GM12878 (cell line): ENCODE measurements around the gene KRTAP10-3. TPM values are rescaled to one million over a fixed set of nuclear protein-coding genes. Genes with fewer than 3 reads are reported as not detected.

Source experiments
- ATAC-seq: fragments of 200-7000 bp; cut with Tn5 transposase; 3 replicates; pipeline ENCODE4 v1.9.1; 2020; ENCODE audit warnings: mild to moderate bottlenecking, moderate library complexity
- BruUV-seq: library from RNA; stranded (reverse); fragments of 400-500 nt; replicated peaks from 2 replicates; lab custom pipeline; 2021; lab: Mats Ljungman, UMichigan
- CTCF ChIA-PET: fragments of 300-600 bp; sonication (Branson Sonifier 250); formaldehyde crosslinking; extraction: SDS; loops from one replicate; lab custom pipeline; 2021; ENCODE audit warnings: inconsistent platforms; lab: Yijun Ruan, JAX
- POLR2A ChIA-PET: fragments of 350-600 bp; formaldehyde crosslinking; extraction: SDS; loops from one replicate; lab custom pipeline; 2021; ENCODE audit warnings: inconsistent platforms; lab: Charles Lee
- RAD21 ChIA-PET: fragments of 300-600 bp; sonication (Branson Sonifier 250); formaldehyde crosslinking; loops from one replicate; lab custom pipeline; 2023; ENCODE audit warnings: antibody characterized with exemption; ENCODE audit not compliant: unreplicated experiment; lab: Charles Lee
- SMC1A ChIA-PET: fragments of 300-600 bp; sonication (Branson Sonifier 250); formaldehyde crosslinking; loops from one replicate; lab custom pipeline; 2023; ENCODE audit not compliant: unreplicated experiment, uncharacterized antibody; lab: Charles Lee
- DNase-seq: peaks from one replicate; pipeline ENCODE4 v3.0.0-alpha.2; 2011; ENCODE audit warnings: low read depth, low spot score
- FAIRE-seq: peaks from 3 replicates; lab custom pipeline; 2011; peaks lifted over from hg19 to GRCh38; lab: Jason Lieb, UNC
- H2AFZ ChIP-seq: 2 replicates; pipeline ENCODE4 v1.6.0; 2011; ENCODE audit warnings: low read depth, low read length, control low read depth; ENCODE audit not compliant: control insufficient read depth
- H3K27ac ChIP-seq: 2 replicates; pipeline ENCODE4 v1.5.1; 2011; ENCODE audit warnings: control low read depth; ENCODE audit not compliant: control insufficient read depth, insufficient read depth
- H3K27me3 ChIP-seq, 2 experiments: replicated peaks in 1 of 2; 2 replicates each; pipeline versions ENCODE4 v1.6.0 to v1.6.1; 2011; ENCODE audit warnings: low read length in 1 of 2; ENCODE audit not compliant: control insufficient read depth in 2 of 2, insufficient read depth in 2 of 2
- H3K36me3 ChIP-seq, 2 experiments: 2 replicates each; pipeline ENCODE4 v1.5.1; 2011; ENCODE audit warnings: low read length in 1 of 2; ENCODE audit not compliant: control insufficient read depth in 2 of 2, insufficient read depth in 2 of 2
- H3K4me1 ChIP-seq: 2 replicates; pipeline ENCODE4 v1.6.1; 2011; ENCODE audit warnings: mild to moderate bottlenecking, low read length, moderate library complexity, mixed read lengths; ENCODE audit not compliant: control insufficient read depth, insufficient read depth
- H3K4me2 ChIP-seq: 2 replicates; pipeline ENCODE4 v1.6.0; 2011; ENCODE audit warnings: control low read depth; ENCODE audit not compliant: control insufficient read depth, insufficient read depth
- H3K4me3 ChIP-seq: fragments of 200-600 bp; sonication (generic); 2 replicates; pipeline ENCODE4 v1.5.1; 2016
- H3K79me2 ChIP-seq: 2 replicates; pipeline ENCODE4 v1.6.0; 2011; ENCODE audit warnings: low read length; ENCODE audit not compliant: control insufficient read depth, insufficient read depth
- H3K9ac ChIP-seq: 2 replicates; pipeline ENCODE4 v1.8.0; 2011; ENCODE audit warnings: low read length, control low read depth, mixed read lengths; ENCODE audit not compliant: control insufficient read depth, insufficient read depth
- H3K9me3 ChIP-seq: replicated peaks from 3 replicates; pipeline ENCODE4 v1.5.1; 2011; ENCODE audit warnings: mild to moderate bottlenecking, low read length; ENCODE audit not compliant: control insufficient read depth, insufficient read depth
- H4K20me1 ChIP-seq: 2 replicates; pipeline ENCODE4 v1.6.0; 2011; ENCODE audit not compliant: control insufficient read depth, insufficient read depth
- BCL3 ChIP-seq: IDR thresholded peaks from 2 replicates; pipeline ENCODE4 v1.6.1; 2011; ENCODE audit warnings: borderline replicate concordance, low read depth, mild to moderate bottlenecking, moderate library complexity, low read length; ENCODE audit not compliant: insufficient read depth, poor library complexity, severe bottlenecking
- BMI1 ChIP-seq: fragments of 450-650 bp; IDR thresholded peaks from 2 replicates; pipeline ENCODE4 v1.6.1; 2016; ENCODE audit warnings: mild to moderate bottlenecking, moderate library complexity, borderline replicate concordance
- CBFB ChIP-seq: IDR thresholded peaks from 2 replicates; pipeline ENCODE4 v1.6.1; 2016; ENCODE audit warnings: antibody characterized with exemption, low read depth
- CTCF ChIP-seq, 3 experiments: IDR thresholded peaks in 2 of 3; conservative IDR thresholded peaks in 1 of 3; 2 replicates each; pipeline ENCODE4 v1.5.1; 2011; ENCODE audit warnings: low read depth in 3 of 3, low read length in 3 of 3, mild to moderate bottlenecking in 3 of 3, control low read depth in 2 of 3, moderate library complexity in 2 of 3, inconsistent platforms in 1 of 3, mixed read lengths in 1 of 3; ENCODE audit not compliant: control insufficient read depth in 2 of 3, insufficient read depth in 1 of 3; ENCODE audit errors: extremely low read depth in 1 of 3
- E2F8 ChIP-seq: fragments of 450-650 bp; IDR thresholded peaks from 2 replicates; pipeline ENCODE4 v1.6.1; 2018; ENCODE audit warnings: mild to moderate bottlenecking, low read depth, moderate library complexity; ENCODE audit not compliant: partially characterized antibody
- EGR1 ChIP-seq, 2 experiments: IDR thresholded peaks; 1 replicate in 1 of 2; 2 replicates in 1 of 2; pipeline ENCODE4 v1.6.1; 2011 to 2012; ENCODE audit warnings: low read depth in 2 of 2, low read length in 2 of 2, borderline replicate concordance in 1 of 2, mild to moderate bottlenecking in 1 of 2, moderate library complexity in 1 of 2
- EP300 ChIP-seq, 2 experiments: fragments of 150-350 bp in 1 of 2; IDR thresholded peaks; 2 replicates each; pipeline ENCODE4 v1.6.1; 2011 to 2012; ENCODE audit warnings: low read depth in 2 of 2, low read length in 2 of 2, borderline replicate concordance in 1 of 2, improper control_type of control experiment in 1 of 2, inconsistent platforms in 1 of 2; ENCODE audit not compliant: control insufficient read depth in 1 of 2
- EZH2 ChIP-seq: IDR thresholded peaks from 2 replicates; pipeline ENCODE4 v1.6.1; 2012; ENCODE audit warnings: low read depth, mild to moderate bottlenecking, control low read depth, inconsistent platforms, low read length, borderline replicate concordance; ENCODE audit not compliant: control insufficient read depth
- FOXK2 ChIP-seq: fragments of 450-650 bp; IDR thresholded peaks from 2 replicates; pipeline ENCODE4 v1.6.1; 2017; ENCODE audit warnings: mild to moderate bottlenecking, moderate library complexity
- IKZF1 ChIP-seq: fragments of 450-650 bp; conservative IDR thresholded peaks from 2 replicates; pipeline ENCODE4 v1.6.1; 2017; ENCODE audit warnings: antibody characterized with exemption, mild to moderate bottlenecking
- IRF3 ChIP-seq: fragments of 450-650 bp; IDR thresholded peaks from 2 replicates; pipeline ENCODE4 v1.6.1; 2014; ENCODE audit warnings: mild to moderate bottlenecking
- MTA2 ChIP-seq: fragments of 450-650 bp; IDR thresholded peaks from 2 replicates; pipeline ENCODE4 v1.6.1; 2016; ENCODE audit warnings: low read depth, mild to moderate bottlenecking, moderate library complexity
- NRF1 ChIP-seq: conservative IDR thresholded peaks from 2 replicates; pipeline ENCODE4 v1.6.1; 2011; ENCODE audit warnings: mild to moderate bottlenecking, low read depth, low read length, improper control_type of control experiment
- PAX8 ChIP-seq: fragments of 450-650 bp; IDR thresholded peaks from 2 replicates; pipeline ENCODE4 v1.6.1; 2017; ENCODE audit warnings: mild to moderate bottlenecking, moderate library complexity
- RAD51 ChIP-seq: fragments of 450-650 bp; IDR thresholded peaks from 2 replicates; pipeline ENCODE4 v1.6.1; 2016; ENCODE audit warnings: moderate library complexity, mild to moderate bottlenecking, inconsistent platforms
- RCOR1 ChIP-seq: conservative IDR thresholded peaks from 2 replicates; pipeline ENCODE4 v1.6.1; 2012; ENCODE audit warnings: low read depth, low read length, improper control_type of control experiment
- STAT1 ChIP-seq: fragments of 450-650 bp; conservative IDR thresholded peaks from 2 replicates; pipeline ENCODE4 v1.6.1; 2014; ENCODE audit warnings: antibody characterized with exemption, mild to moderate bottlenecking
- TCF12 ChIP-seq: IDR thresholded peaks from 2 replicates; pipeline ENCODE4 v1.6.1; 2011; ENCODE audit warnings: low read depth, mild to moderate bottlenecking, low read length
- ZNF24 ChIP-seq: fragments of 450-650 bp; IDR thresholded peaks from 2 replicates; pipeline ENCODE4 v1.6.1; 2017; ENCODE audit warnings: antibody characterized with exemption, mild to moderate bottlenecking
- WGBS: methylation state at CpG from one replicate; pipeline ENCODE4 v1.1.6; 2016; ENCODE audit warnings: low lambda C conversion rate; ENCODE audit not compliant: insufficient replicate concordance, insufficient coverage; ENCODE audit errors: missing lambda C conversion rate; 5-methylcytosine and 5-hydroxymethylcytosine counted together
- in situ Hi-C: fragments of 300-500 bp; cut with MboI; formaldehyde crosslinking; loops from 9 replicates; pipeline ENCODE4 v1.14.3; 2018; ENCODE audit warnings: mixed read lengths
- intact Hi-C: fragments of 100-400 bp; cut with micrococcal nuclease; formaldehyde crosslinking; loops from one replicate; pipeline ENCODE4 v1.14.2; 2022; ENCODE audit not compliant: unreplicated experiment
- polyA plus RNA-seq, 11 experiments: library from polyadenylated mRNA; depleted of rRNA in 4 of 11; unstranded in 6 of 11; stranded (reverse) in 5 of 11; fragments of >200 nt; fragmentation: Nextera tagmentation in 4 of 11; fragmentation: Illumina TruSeq in 1 of 11; extraction: Ambion mirVana in 4 of 11; extraction: Trizol in 1 of 11; gene quantifications; 1 replicate in 1 of 11; 2 replicates in 10 of 11; pipeline versions ENCODE4 v1.2.1 to v1.2.3, GENCODE V29; 2011 to 2016; ENCODE audit warnings: inconsistent platforms in 2 of 11, missing spikeins in 2 of 11, low read depth in 1 of 11
- total RNA-seq, 4 experiments: library from RNA; depleted of rRNA in 3 of 4; stranded (reverse); fragments of >200 nt in 3 of 4; fragmentation: Illumina TruSeq in 1 of 4; extraction: Trizol in 1 of 4; gene quantifications; 2 replicates each; pipeline versions ENCODE4 v1.2.1 to v1.2.3, GENCODE V29; 2013 to 2021

The KRTAP10-3 gene
- total and polyA plus RNA-seq, 10 of the 15 experiments (the other 5 are each of a cell fraction or from before 2014, with no cell fraction given): not detected

GRCh38 chr21:44542716-44543115 is 15.9 kb downstream of the KRTAP10-3 start:
- H3K9me3 ChIP-seq: no peaks in the 10 kb centered on the region; the same call in 2 of the 3 replicates
- H3K9ac ChIP-seq: no peak overlapping the region
- no peaks in the 10 kb centered on the region for H3K27me3 ChIP-seq
- WGBS: 0% methylated on average over 1 of the region's 1 CpG
- H3K4me3 ChIP-seq: no peak overlapping the region
- ChIA-PET CTCF (no interaction called here), RAD21 (no interaction called here), POLR2A (no interaction called here), SMC1A (no interaction called here)
- no peaks in the 10 kb centered on the region for H3K36me3 ChIP-seq
- no peak overlapping the region for H3K27ac ChIP-seq
- H3K79me2 ChIP-seq: no peaks in the 10 kb centered on the region
- BruUV-seq: no TSS peak
- intact Hi-C loops: no loop called here
- no peak overlapping the region for H2AFZ ChIP-seq
- ATAC-seq (no peak), FAIRE-seq (no peak), DNase-seq (no peak)
- no peak overlapping the region for H3K4me2 ChIP-seq
- H4K20me1 ChIP-seq: no peaks in the 10 kb centered on the region
- TF ChIP-seq CTCF (IDR thresholded peaks at IDR 0.05 in 2 of 3, conservative IDR thresholded peaks at IDR 0.05 in 1 of 3; ENCODE audit: control insufficient read depth in 2 of 3, extremely low read depth in 1 of 3, insufficient read depth in 1 of 3, low read depth in 3 of 3, low read length in 3 of 3) (no peak), EZH2 (no peak), RAD51 (no peak), STAT1 (no peak), FOXK2 (no peak), E2F8 (no peak), ZNF24 (no peak), IKZF1 (no peak), EP300 (IDR thresholded peaks at IDR 0.05; ENCODE audit: borderline replicate concordance in 1 of 2, control insufficient read depth in 1 of 2, low read depth in 2 of 2, low read length in 2 of 2) (no peak), RCOR1 (no peak), EGR1 (IDR thresholded peaks at IDR 0.05; ENCODE audit: borderline replicate concordance in 1 of 2, low read depth in 2 of 2, low read length in 2 of 2) (no peak), CBFB (no peak), BCL3 (no peak), MTA2 (no peak), NRF1 (no peak), PAX8 (no peak), IRF3 (no peak), BMI1 (no peak), TCF12 (no peak)
- in situ Hi-C loops: no loop called here
- H3K4me1 ChIP-seq: no peaks in the 10 kb centered on the region
